HG03066 (cell line): Measurements from ENCODE around the gene SLC22A13.
"Not testable (repeated sequence)": the region's sequence is repeated elsewhere in the genome, so short reads cannot be mapped to it uniquely, and the experiment has no call there.

Experiments
- ATAC-seq: cut with Tn5 transposase; IDR thresholded peaks from one replicate; pipeline ENCODE4 v1.9.1; 2021; ENCODE audit warnings: low read depth; ENCODE audit not compliant: unreplicated experiment

The SLC22A13 gene

GRCh38 chr3:38264353-38264771 is 1.2 kb upstream of the SLC22A13 start:
- no peak for ATAC-seq

GRCh38 chr3:38264779-38265178 is 833 bp upstream of the SLC22A13 start:
- ATAC-seq = no peak

DNA sequence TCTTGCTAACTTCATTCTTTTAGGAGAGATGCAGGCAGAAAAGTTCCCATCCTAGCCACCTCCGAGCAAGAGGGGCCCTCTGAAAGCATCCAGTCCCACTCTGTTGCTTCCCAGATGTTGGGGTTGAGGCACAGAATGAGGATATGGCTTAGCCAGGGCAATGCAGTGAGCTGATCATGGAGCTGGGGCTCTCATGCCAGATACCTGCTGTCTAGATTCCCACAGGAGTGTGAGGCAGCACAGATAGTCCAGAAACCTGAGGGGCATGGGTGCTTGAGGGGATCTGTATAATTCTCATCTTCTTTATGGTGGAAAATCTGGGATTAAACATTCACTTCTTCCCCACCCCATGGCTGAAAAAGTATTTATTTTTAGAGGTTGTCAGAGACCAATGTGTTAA is 1.2 kb downstream of the SLC22A13 start:
- no peak for ATAC-seq

- no peak for ATAC-seq
Measured at GRCh38 chr3:38267662-38268061, 2.0 kb downstream of the SLC22A13 start.

DNA sequence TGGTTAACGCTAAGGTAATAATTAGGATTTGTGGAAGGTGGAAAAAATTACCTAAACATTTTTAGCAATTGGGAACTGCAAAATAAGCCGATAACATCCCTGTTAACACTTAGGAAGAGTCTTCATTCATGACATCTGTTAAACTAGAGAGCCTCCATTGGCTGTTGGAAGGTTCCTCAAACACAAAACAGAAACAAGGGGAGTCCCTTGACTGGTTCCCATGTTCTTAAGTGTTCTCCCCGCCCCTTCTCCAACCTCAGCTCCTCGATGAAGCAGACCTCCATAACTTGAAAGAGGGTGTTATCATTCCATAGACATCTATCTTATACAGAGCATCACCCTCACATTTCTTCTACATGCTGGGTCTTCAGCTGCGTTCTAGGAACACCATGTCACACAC is 2.5 kb downstream of the SLC22A13 start:
- ATAC-seq = no peak

- no peak for ATAC-seq
Measured at GRCh38 chr3:38268522-38268921, 2.9 kb downstream of the SLC22A13 start.

GRCh38 chr3:38270606-38271005 is 5.0 kb downstream of the SLC22A13 start:
- ATAC-seq = no peak

- no peak for ATAC-seq
Measured at GRCh38 chr3:38271553-38271952, 5.9 kb downstream of the SLC22A13 start.

DNA sequence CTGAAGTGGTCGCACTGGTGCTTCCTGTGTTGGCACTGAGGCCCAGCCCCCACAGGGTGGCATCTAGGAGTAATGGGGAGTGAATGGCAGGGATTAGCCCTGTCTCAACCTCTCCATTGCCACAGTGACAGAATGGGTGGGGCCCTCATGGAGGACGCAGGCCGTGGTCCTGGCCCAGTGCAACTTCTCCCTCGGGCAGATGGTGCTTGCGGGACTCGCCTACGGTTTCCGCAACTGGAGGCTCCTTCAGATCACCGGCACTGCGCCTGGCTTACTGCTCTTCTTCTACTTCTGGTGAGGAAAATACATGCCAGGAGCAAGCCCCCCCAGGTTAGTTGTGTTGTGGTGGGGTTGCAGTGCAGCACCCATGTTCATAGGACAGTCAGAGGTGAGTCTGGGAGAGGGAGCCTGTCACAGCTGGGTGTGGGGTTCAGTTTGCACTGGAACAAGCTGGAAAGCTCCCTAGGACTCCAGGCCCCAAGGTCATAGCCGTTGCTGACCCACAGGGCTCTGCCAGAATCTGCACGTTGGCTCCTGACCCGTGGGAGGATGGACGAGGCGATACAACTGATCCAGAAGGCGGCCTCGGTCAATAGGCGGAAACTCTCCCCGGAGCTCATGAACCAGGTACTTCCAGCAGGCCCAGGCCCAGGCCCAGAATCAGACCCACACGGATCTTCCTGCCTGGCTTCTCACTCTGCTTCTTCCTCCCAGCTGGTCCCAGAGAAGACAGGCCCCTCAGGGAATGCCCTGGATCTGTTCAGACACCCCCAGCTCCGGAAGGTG is 9.4 kb downstream of the SLC22A13 start:
- no peak for ATAC-seq

GRCh38 chr3:38275658-38276057 is 10.0 kb downstream of the SLC22A13 start:
- no peak for ATAC-seq

DNA sequence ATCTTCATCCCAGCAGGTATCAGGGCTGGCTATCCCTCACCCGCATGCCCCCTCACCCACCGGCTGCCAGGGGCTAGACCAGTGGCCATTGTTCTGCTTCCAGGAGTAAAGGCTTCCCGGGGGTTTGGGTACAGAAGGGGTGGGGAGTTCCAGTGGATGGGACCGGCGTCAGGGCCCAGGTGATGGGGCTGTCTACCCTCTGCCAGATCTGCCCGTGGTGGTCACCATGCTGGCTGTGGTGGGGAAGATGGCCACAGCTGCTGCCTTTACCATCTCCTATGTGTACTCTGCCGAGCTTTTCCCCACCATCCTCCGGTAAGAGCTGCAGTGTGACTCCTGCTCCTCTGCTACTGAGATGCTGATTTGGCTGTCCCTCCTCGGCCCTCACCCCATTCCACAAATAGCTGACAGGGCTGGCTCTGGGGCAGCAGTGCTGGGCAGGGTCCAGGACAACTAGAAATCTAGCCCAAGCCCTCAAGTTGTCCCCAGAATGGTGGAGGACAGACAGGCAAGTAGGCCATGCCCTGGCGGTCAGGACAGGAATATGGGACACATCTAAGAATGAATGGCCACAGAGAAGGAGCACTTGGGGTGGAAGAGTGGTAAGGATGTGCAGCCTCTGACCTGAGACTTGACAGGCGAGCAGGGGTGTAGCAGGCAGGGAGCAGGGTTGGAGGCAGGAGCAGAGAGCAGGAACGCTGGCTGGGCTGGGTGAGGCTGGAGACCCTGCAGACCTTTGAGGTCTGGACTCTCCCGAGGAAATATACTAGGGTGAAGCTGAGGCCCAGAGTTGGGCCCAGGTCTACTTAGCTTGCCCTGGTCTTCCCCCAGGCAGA is 10.7 kb downstream of the SLC22A13 start:
- no peak for ATAC-seq

DNA sequence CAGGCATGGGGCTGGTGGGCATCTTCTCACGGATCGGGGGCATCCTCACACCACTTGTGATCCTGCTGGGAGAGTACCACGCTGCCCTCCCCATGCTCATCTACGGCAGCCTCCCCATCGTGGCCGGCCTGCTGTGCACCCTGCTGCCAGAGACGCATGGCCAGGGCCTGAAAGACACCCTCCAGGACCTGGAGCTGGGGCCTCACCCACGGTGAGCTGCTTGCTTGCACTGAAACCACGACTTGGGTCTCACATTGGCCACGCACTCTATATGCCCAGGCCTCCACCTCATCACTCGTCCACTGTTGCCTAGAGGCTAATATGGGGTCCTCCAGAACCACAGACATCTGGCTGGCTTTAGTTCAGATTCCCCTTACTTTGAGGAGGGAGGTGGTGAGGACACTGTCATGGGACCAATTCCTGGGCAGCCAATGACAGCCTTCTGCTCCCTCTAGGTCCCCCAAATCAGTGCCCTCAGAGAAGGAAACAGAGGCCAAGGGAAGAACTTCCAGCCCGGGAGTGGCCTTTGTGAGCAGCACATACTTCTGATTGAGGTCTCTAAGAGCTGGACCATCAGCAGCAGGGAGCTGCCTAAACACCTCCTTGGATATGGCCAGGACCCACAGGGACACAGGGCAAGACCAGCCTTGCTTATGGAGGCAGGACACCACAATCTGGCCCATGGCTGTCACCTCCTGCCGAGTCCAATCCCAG is 11.5 kb downstream of the SLC22A13 start:
- ATAC-seq = no peak

- no peak for ATAC-seq
Measured at GRCh38 chr3:38278841-38279240, 13.2 kb downstream of the SLC22A13 start.

DNA sequence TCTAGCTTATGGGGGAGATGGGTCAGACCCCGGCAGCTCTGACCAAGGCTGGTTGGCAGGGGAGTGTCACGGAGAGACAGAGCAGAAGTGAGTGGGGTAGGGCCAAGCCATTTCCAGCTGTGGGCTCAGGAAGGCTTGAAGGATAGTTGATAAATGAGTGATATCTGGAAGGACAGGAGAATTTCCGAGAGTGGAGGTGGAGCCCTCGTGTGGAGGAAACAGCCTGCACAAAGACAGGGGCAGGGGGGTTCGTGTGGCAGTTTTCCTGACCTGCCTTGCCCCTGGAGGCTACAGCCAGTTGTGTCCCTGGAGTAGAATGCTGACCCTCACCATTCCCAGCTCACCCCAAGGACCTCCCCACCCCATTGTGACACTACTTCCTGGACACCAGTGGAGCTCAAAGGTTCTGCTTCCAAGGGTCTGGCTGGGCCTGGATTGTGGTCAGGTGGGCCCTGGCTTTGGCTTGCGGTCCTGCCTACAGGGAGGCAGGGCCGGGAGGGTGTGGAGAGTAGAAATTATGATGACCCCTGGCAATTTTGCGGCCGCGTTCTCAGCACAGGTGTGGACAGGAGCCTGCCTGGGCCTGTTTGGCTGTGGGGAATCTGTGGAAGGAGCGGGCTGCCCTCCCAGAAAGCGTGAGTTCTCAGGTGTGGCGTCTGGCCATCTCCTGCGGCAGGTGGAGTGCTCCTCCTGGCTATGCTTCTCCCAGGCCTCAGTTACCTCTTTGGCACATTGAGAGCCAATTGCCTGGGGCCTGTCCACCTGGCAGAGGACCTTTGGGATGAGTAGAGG is 16.5 kb downstream of the SLC22A13 start, which contains the start of gene SLC22A14:
Gene SLC22A14, plus strand, starts transcription at position 400 of the 792 bp plus-strand sequence. CDS start 23,733 bp downstream, outside the sequence.
- ATAC-seq = no peak

- no peak for ATAC-seq
Measured at GRCh38 chr3:38283810-38284755, 18.5 kb downstream of the SLC22A13 start.

- no peak for ATAC-seq
Measured at GRCh38 chr3:38284756-38285150, 19.1 kb downstream of the SLC22A13 start.

DNA sequence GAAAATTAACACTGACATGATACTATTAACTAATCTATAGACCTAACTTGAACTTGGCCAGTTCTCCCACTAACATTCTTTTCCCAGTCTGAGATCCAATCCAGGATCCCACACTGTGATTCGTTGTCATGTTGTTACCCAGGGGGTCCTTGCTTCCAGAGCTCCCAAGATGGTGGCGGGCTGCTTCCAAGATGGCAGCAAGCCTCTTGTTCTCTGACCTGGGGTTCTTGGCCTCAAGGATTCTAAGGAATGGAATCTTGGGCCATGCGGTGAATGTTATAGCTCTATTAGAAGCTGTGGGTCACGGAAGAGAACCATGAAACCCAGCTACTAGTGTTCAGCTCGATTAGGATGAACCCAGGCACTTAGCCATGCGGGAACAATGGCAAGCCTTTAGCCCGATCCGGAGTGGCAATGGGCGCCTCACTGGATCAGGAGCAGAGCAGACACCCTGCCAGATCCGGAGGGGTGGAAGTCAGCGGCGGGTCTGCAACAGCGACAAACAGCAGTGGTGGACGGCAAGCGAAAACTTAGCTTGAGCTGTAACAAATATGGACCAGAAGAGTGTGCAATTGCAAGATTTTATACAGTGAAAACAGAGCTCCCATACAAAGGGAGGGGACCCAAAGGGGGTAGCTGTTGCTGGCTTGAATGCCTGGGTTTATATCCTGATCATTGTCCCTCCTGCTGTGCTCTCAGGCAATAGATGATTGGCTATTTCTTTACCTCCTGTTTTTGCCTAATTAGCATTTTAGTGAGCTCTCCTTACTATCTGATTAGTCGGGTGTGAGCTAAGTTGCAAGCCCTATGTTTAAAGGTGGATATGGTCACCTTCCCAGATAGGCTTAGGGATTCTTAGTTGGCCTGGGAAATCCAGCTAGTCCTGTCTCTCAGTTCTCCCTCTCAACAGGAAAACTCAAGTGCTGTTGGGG is 23.9 kb downstream of the SLC22A13 start:
- ATAC-seq = not testable (repeated sequence)

DNA sequence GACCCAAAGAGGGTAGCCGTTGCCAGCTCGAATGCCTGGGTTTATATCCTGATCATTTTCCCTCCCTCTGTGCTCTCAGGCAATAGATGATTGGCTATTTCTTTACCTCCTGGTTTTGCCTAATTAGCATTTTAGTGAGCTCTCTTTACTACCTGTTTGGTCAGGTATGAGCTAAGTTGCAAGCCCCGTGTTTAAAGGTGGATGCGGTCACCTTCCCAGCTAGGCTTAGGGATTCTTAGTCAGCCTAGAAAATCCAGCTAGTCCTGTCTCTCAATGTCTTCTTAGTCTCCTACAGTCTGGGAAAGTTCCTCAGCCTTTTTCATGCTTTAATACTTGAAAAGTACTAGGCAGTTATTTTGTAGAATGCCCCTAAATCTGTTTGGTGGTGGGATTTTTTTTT is 31.4 kb downstream of the SLC22A13 start:
- not testable (repeated sequence) for ATAC-seq
